ENCODE measurements around the gene ACADS. TPM values are rescaled to one million over a fixed set of nuclear protein-coding genes. Genes with fewer than 3 reads are reported as not detected.
A peak's percentile ranks its signal among the peaks of the same experiment; 100 is the strongest.

Gene ACADS
- total RNA-seq, 1 donor from 2014 or later = 5.9 TPM

DNA sequence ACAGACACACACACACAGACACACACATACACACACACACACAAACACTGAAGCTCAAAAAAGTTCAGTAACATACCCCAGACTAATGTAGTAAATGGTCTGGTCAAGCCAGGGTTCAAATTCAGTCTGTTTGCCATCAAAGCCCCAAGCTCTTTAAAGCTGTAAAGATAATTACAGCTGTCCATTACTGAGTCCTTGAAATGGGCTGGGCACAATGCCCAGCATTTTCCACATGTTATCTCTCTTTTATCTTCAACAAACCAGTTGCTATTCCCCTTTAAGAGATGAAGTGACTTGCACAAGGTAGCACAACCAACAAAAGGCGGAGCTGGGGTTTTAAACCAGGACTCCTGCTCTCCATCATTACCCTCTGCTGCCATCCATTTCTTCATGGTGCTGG lies 23.0 kb upstream of the ACADS start:
- TF ChIP-seq, protein P1, sequence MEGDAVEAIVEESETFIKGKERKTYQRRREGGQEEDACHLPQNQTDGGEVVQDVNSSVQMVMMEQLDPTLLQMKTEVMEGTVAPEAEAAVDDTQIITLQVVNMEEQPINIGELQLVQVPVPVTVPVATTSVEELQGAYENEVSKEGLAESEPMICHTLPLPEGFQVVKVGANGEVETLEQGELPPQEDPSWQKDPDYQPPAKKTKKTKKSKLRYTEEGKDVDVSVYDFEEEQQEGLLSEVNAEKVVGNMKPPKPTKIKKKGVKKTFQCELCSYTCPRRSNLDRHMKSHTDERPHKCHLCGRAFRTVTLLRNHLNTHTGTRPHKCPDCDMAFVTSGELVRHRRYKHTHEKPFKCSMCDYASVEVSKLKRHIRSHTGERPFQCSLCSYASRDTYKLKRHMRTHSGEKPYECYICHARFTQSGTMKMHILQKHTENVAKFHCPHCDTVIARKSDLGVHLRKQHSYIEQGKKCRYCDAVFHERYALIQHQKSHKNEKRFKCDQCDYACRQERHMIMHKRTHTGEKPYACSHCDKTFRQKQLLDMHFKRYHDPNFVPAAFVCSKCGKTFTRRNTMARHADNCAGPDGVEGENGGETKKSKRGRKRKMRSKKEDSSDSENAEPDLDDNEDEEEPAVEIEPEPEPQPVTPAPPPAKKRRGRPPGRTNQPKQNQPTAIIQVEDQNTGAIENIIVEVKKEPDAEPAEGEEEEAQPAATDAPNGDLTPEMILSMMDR (conservative IDR thresholded peaks at IDR 0.05) = no peak
- peaks cover 15% of the 10 kb centered on the region for H3K36me3 Mint-ChIP-seq (ENCODE audit: low read depth)
- H3K27ac Mint-ChIP-seq (ENCODE audit: unreplicated experiment) = no peak overlapping the region
- DNase-seq (ENCODE audit: low read depth, low spot score) = no peak
- H3K9me3 Mint-ChIP-seq = no peaks in the 10 kb centered on the region
- no peaks in the 10 kb centered on the region for H3K27me3 Mint-ChIP-seq (ENCODE audit: low read depth)
- no peaks in the 10 kb centered on the region for H3K4me1 Mint-ChIP-seq
- H3K4me3 Mint-ChIP-seq = no peak overlapping the region

DNA sequence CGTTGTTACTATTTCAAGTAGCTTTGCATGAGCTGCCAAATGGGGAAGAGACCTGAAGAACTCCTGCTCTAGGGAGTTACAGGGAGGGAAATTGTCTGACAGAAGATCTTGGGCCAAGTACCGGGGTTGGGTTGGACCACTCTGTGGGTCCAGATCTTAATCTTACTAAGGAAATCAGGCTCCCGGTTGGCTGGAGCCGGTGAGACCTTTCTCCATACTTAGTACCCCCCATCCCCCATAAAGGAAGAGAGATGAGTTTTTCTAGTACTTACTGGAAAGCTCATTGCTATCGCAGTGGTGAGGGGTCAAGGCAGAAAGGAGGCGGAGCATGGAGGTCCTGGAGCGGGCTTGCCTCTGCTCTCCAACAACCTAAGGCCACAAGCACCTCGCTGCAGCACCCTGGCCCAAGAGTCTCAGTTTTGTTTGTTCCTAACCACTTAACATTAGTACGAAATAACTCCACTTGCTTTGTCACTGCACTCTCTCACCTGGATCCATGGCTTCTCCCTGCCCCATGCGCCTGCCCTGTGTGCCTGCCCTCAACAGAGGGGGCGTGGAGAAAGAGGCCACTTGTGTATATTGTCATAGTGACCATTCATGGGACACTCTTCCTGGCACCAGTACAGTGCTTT lies 22.2 kb upstream of the ACADS start:
- Mint-ChIP-seq H3K4me3 (no peak overlapping the region), H3K27me3 (ENCODE audit: low read depth) (no peaks in the 10 kb centered on the region), H3K27ac (ENCODE audit: unreplicated experiment) (no peak overlapping the region), H3K4me1 (no peaks in the 10 kb centered on the region), H3K36me3 (ENCODE audit: low read depth) (peaks cover 15% of the 10 kb centered on the region), H3K9me3 (no peaks in the 10 kb centered on the region)
- TF ChIP-seq, protein P1 (conservative IDR thresholded peaks at IDR 0.05) = no peak
- no peak for DNase-seq (ENCODE audit: low read depth, low spot score)

DNA sequence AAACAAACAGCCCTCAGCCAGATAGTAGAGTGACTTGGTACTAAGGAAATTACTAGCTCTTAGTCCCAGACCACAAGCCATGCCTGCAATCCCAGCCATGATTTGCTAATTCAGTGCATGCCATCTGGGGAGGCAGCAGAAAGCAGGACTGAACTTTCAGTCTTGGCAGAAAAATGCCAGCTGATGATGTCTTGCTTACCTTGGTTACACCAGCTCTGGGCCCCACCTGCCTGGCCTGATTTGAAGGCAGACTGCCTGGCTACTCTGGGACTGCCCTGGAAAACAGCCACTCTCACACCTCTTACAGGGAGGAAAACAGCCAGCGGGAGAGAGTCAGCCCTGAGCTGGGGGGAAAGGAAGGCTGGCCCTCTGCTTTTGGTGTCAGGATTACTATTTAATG lies 20.0 kb upstream of the ACADS start:
- Mint-ChIP-seq H3K4me3 (no peak overlapping the region), H3K27ac (ENCODE audit: unreplicated experiment) (no peak overlapping the region), H3K36me3 (ENCODE audit: low read depth) (peaks cover 11% of the 10 kb centered on the region), H3K9me3 (no peaks in the 10 kb centered on the region), H3K27me3 (ENCODE audit: low read depth) (no peaks in the 10 kb centered on the region), H3K4me1 (peaks cover 13% of the 10 kb centered on the region)
- DNase-seq (ENCODE audit: low read depth, low spot score) = no peak
- TF ChIP-seq, protein P1 (conservative IDR thresholded peaks at IDR 0.05) = no peak

DNA sequence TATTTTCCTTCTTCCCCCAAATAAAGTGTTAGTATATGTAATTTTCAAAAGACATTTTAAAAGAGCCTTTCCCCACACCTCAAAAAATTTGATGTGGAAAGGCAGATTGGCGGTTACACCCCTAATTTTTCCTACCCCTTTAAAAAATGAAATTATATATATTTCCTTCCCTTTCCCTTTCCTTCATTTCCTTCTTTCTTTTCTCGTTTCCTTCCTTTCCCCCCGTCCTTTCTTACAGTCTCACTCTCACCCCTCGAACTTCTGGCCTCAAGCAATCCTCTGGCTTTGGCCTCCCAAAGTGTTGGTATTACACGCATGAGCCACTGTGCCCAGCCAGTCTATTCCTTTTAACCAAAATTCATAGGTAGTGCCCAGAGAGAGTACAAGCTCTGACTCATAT lies 19.6 kb upstream of the ACADS start:
- H3K27me3 Mint-ChIP-seq (ENCODE audit: low read depth) = no peaks in the 10 kb centered on the region

DNA sequence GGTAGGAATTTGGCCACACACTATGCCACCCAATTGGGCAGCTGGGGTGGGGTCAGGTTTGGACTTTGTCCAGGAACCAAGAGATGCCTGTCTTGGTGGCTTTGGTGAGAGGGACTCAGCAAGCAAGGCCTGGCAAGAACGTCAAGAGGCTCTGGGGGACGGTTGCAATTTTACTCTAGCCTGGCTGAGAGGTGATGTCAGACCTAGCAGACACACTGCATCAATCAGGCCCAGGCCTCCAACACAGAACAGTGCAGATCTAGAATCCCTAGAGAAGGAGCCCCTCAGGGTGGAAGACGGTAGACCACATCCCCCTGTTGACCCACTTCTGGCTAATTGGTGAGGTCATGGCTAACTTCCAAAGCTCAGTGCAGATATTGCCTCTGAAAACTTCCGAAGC lies 17.0 kb upstream of the ACADS start:
- Mint-ChIP-seq H3K4me3 (peak overlapping the region; percentile 85), H3K36me3 (ENCODE audit: low read depth) (peaks cover 5% of the 10 kb centered on the region), H3K27me3 (ENCODE audit: low read depth) (no peaks in the 10 kb centered on the region), H3K9me3 (no peaks in the 10 kb centered on the region), H3K4me1 (peaks cover 35% of the 10 kb centered on the region), H3K27ac (ENCODE audit: unreplicated experiment) (no peak overlapping the region)
- DNase-seq (ENCODE audit: low read depth, low spot score) = no peak
- TF ChIP-seq, protein P1 (conservative IDR thresholded peaks at IDR 0.05) = no peak

More for the DNA sequence above, 19.6 kb upstream of the ACADS start:
- Mint-ChIP-seq H3K9me3 (no peaks in the 10 kb centered on the region), H3K27ac (ENCODE audit: unreplicated experiment) (peak overlapping the region; percentile 96), H3K4me3 (no peak overlapping the region), H3K4me1 (peaks cover 13% of the 10 kb centered on the region), H3K36me3 (ENCODE audit: low read depth) (peaks cover 8% of the 10 kb centered on the region)
- DNase-seq (ENCODE audit: low read depth, low spot score) = no peak
- TF ChIP-seq, protein P1 (conservative IDR thresholded peaks at IDR 0.05) = no peak
